Measurements from ENCODE around the gene GALNT9. TPM values are rescaled to one million over a fixed set of nuclear protein-coding genes. Genes with fewer than 3 reads are reported as not detected.
A peak's percentile ranks its signal among the peaks of the same experiment; 100 is the strongest.
"Not testable (repeated sequence)": the region's sequence is repeated elsewhere in the genome, so short reads cannot be mapped to it uniquely, and the experiment has no call there.

The GALNT9 gene
- total RNA-seq, 2 experiments from 2014 or later, result not detected

- H3K4me1 Mint-ChIP-seq, result no peaks in the 10 kb centered on the region
- ChIA-PET POLR2A (no interaction called here), CTCF (no interaction called here)
- no peaks in the 10 kb centered on the region for H3K9me3 Mint-ChIP-seq
- peaks cover 5% of the 10 kb centered on the region for H3K27me3 Mint-ChIP-seq
- no peaks in the 10 kb centered on the region for H3K36me3 Mint-ChIP-seq (ENCODE audit: low read depth)
- DNase-seq, result no peak
- no peak overlapping the region for H3K27ac Mint-ChIP-seq
- H3K4me3 Mint-ChIP-seq, result no peak overlapping the region
Measured at GRCh38 chr12:132229926-132230325, 99.5 kb downstream of the GALNT9 start.

DNA sequence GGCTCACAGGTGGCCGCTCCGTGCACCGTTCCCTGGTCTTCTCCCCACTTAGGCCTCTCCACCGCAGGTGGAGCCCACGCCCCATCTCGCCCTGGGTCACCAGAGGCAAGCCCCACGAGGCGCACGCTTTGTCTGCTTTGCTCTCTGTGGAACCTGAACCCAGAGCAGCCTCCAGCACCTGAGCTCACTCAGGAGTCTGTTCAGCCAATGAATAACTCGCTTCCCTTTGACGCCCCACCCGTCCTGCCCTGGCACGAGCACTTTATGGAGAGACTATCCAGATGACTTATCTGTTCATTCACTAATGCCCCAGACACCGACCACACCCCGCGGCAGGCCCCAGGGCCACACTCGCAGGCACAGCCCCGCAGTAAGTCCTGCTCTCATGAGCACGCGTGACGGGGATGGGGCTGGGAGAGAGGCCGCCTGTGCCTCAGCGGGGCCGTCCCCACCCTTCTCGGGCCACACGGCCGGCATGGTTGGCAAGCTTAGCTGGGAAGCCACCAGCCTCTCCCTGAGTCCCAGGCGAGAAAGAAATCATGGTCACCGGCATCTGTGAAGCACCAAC, 100.1 kb downstream of the GALNT9 start:
- Mint-ChIP-seq H3K4me3 (no peak overlapping the region), H3K36me3 (ENCODE audit: low read depth) (no peaks in the 10 kb centered on the region), H3K27me3 (peaks cover 5% of the 10 kb centered on the region), H3K4me1 (no peaks in the 10 kb centered on the region), H3K27ac (no peak overlapping the region), H3K9me3 (no peaks in the 10 kb centered on the region)
- no peak for DNase-seq
- CTCF ChIA-PET, result no interaction called here
- POLR2A ChIA-PET, result no interaction called here

- Mint-ChIP-seq H3K27ac (no peak overlapping the region), H3K9me3 (no peaks in the 10 kb centered on the region), H3K4me1 (no peaks in the 10 kb centered on the region), H3K4me3 (no peak overlapping the region), H3K36me3 (ENCODE audit: low read depth) (no peaks in the 10 kb centered on the region), H3K27me3 (peaks cover 5% of the 10 kb centered on the region)
- ChIA-PET CTCF (no interaction called here), POLR2A (no interaction called here)
- DNase-seq, result no peak
Measured at GRCh38 chr12:132228476-132229192, 100.8 kb downstream of the GALNT9 start.

DNA sequence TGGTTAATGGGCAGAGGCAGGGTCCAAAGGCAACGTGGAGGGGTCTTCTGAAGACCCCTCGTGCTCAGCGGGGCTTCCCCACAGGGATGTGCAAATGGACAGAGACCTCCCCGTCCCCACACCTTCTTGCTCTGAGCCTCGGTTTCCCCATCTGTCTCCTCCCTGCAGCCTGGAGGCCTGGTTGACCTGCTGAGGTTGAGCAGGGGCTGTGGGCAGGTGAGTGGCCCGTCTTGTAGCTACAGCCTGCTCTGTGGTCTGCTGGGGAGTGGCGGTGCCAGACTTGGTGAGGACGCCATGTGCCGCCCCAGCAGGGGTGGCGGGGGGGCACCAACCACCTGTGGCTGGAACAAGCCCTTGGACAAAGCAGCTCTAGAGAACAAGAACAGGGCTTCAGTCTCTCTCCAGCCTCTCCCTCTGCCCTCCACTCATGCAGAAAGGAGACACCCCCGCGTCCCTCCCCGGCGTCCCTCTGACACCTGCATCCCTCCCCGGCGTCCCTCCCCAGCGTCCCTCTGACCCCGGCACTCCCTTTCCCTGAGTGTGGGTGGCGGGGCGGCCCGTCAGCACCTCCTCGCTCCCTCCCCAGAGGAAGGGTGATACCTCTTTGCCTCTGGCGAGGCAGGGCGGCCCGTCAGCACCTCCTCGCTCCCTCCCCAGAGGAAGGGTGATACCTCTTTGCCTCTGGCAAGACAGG, 101.5 kb downstream of the GALNT9 start:
- Mint-ChIP-seq H3K27ac (no peak overlapping the region), H3K27me3 (peaks cover 5% of the 10 kb centered on the region), H3K36me3 (ENCODE audit: low read depth) (no peaks in the 10 kb centered on the region), H3K9me3 (no peaks in the 10 kb centered on the region), H3K4me3 (no peak overlapping the region), H3K4me1 (no peaks in the 10 kb centered on the region)
- ChIA-PET CTCF (no interaction called here), POLR2A (no interaction called here)
- DNase-seq, result no peak

DNA sequence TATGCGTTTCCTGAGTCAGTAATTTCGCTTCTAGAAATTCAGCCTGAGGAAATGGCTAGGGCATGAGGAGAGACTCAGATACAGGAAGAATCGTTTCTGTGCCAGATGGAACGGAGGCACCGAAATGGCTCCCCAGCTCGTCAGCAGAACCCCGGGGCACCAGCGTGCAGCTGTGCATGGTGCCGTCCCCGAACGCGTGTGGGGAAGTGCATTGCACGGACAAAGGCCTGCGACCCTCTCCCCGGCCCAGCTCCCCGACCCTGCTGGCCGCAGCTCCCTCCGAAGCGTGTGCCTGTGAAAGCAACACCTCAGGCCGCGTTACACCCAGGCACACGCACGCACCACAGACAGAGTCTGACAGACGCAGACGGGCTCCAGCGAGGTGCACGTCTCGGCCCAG, 102.3 kb downstream of the GALNT9 start:
- Mint-ChIP-seq H3K36me3 (ENCODE audit: low read depth) (no peaks in the 10 kb centered on the region), H3K27me3 (peaks cover 10% of the 10 kb centered on the region), H3K4me3 (no peak overlapping the region), H3K9me3 (no peaks in the 10 kb centered on the region), H3K4me1 (peaks cover 5% of the 10 kb centered on the region), H3K27ac (no peak overlapping the region)
- POLR2A ChIA-PET, result no interaction called here
- CTCF ChIA-PET, result no interaction called here
- DNase-seq, result no peak

GRCh38 chr12:132226604-132227003, 102.8 kb downstream of the GALNT9 start:
- ChIA-PET CTCF (no interaction called here), POLR2A (no interaction called here)
- no peak for DNase-seq
- Mint-ChIP-seq H3K4me1 (peaks cover 6% of the 10 kb centered on the region), H3K4me3 (no peak overlapping the region), H3K9me3 (no peaks in the 10 kb centered on the region), H3K27ac (no peak overlapping the region), H3K36me3 (ENCODE audit: low read depth) (no peaks in the 10 kb centered on the region), H3K27me3 (peaks cover 10% of the 10 kb centered on the region)

- Mint-ChIP-seq H3K9me3 (no peaks in the 10 kb centered on the region), H3K4me3 (no peak overlapping the region), H3K36me3 (ENCODE audit: low read depth) (no peaks in the 10 kb centered on the region), H3K4me1 (peaks cover 6% of the 10 kb centered on the region), H3K27ac (no peak overlapping the region), H3K27me3 (peaks cover 12% of the 10 kb centered on the region)
- no peak for DNase-seq
- ChIA-PET POLR2A (no interaction called here), CTCF (no interaction called here)
Measured at GRCh38 chr12:132225214-132225613, 104.2 kb downstream of the GALNT9 start.

GRCh38 chr12:132224484-132224883, 104.9 kb downstream of the GALNT9 start:
- peaks cover 13% of the 10 kb centered on the region for H3K27me3 Mint-ChIP-seq
- H3K4me1 Mint-ChIP-seq, result peaks cover 6% of the 10 kb centered on the region
- ChIA-PET POLR2A (no interaction called here), CTCF (no interaction called here)
- H3K9me3 Mint-ChIP-seq, result no peaks in the 10 kb centered on the region
- no peak overlapping the region for H3K27ac Mint-ChIP-seq
- no peaks in the 10 kb centered on the region for H3K36me3 Mint-ChIP-seq (ENCODE audit: low read depth)
- no peak overlapping the region for H3K4me3 Mint-ChIP-seq
- no peak for DNase-seq

- Mint-ChIP-seq H3K27me3 (peaks cover 8% of the 10 kb centered on the region), H3K4me1 (peaks cover 6% of the 10 kb centered on the region), H3K27ac (no peak overlapping the region), H3K36me3 (ENCODE audit: low read depth) (no peaks in the 10 kb centered on the region), H3K4me3 (no peak overlapping the region), H3K9me3 (no peaks in the 10 kb centered on the region)
- POLR2A ChIA-PET, result no interaction called here
- no peak for DNase-seq
- CTCF ChIA-PET, result no interaction called here
Measured at GRCh38 chr12:132222808-132223173, 106.6 kb downstream of the GALNT9 start.

- ChIA-PET POLR2A (no interaction called here), CTCF (interaction anchor here (1.2 kb wide), 1 partner anchor 68 kb away, joined by 3 read pairs; no protein-coding TSS in a partner anchor)
- H3K27ac Mint-ChIP-seq, result no peak overlapping the region
- DNase-seq, result peak; percentile 60
- H3K4me3 Mint-ChIP-seq, result no peak overlapping the region
- peaks cover 8% of the 10 kb centered on the region for H3K27me3 Mint-ChIP-seq
- H3K9me3 Mint-ChIP-seq, result no peaks in the 10 kb centered on the region
- H3K36me3 Mint-ChIP-seq (ENCODE audit: low read depth), result no peaks in the 10 kb centered on the region
- peaks cover 6% of the 10 kb centered on the region for H3K4me1 Mint-ChIP-seq
Measured at GRCh38 chr12:132222096-132222807, 107.1 kb downstream of the GALNT9 start.

- CTCF ChIA-PET, result interaction anchor here (1.4 kb wide), 1 partner anchor 66 kb away, joined by 7 read pairs; no protein-coding TSS in a partner anchor
- H3K27me3 Mint-ChIP-seq; H3K36me3 Mint-ChIP-seq (ENCODE audit: low read depth); H3K4me1 Mint-ChIP-seq; H3K4me3 Mint-ChIP-seq; H3K27ac Mint-ChIP-seq; DNase-seq; H3K9me3 Mint-ChIP-seq; POLR2A ChIA-PET: not testable (repeated sequence)
Measured at GRCh38 chr12:132219761-132220160, 109.6 kb downstream of the GALNT9 start.

GRCh38 chr12:132219323-132219722, 110.1 kb downstream of the GALNT9 start:
- no peak overlapping the region for H3K4me3 Mint-ChIP-seq
- H3K4me1 Mint-ChIP-seq, result peaks cover 6% of the 10 kb centered on the region
- H3K36me3 Mint-ChIP-seq (ENCODE audit: low read depth), result no peaks in the 10 kb centered on the region
- POLR2A ChIA-PET, result no interaction called here
- CTCF ChIA-PET, result interaction anchor here (0.6 to 1.4 kb wide), 3 partner anchors 66 to 332 kb away, joined by 3 to 7 read pairs (median 3); no protein-coding TSS in a partner anchor
- H3K27me3 Mint-ChIP-seq, result peaks cover 8% of the 10 kb centered on the region
- no peaks in the 10 kb centered on the region for H3K9me3 Mint-ChIP-seq
- DNase-seq, result no peak
- H3K27ac Mint-ChIP-seq, result no peak overlapping the region

GRCh38 chr12:132218915-132219314, 110.5 kb downstream of the GALNT9 start:
- H3K27ac Mint-ChIP-seq, result no peak overlapping the region

More at GRCh38 chr12:132218915-132219314, 110.5 kb downstream of the GALNT9 start:
- DNase-seq, result peak; percentile 46
- ChIA-PET CTCF (interaction anchor here (0.6 to 1.4 kb wide), 3 partner anchors 65 to 332 kb away, joined by 3 to 7 read pairs (median 3); no protein-coding TSS in a partner anchor), POLR2A (no interaction called here)
- peaks cover 8% of the 10 kb centered on the region for H3K27me3 Mint-ChIP-seq
- no peaks in the 10 kb centered on the region for H3K9me3 Mint-ChIP-seq
- no peaks in the 10 kb centered on the region for H3K36me3 Mint-ChIP-seq (ENCODE audit: low read depth)
- H3K4me3 Mint-ChIP-seq, result no peak overlapping the region
- H3K4me1 Mint-ChIP-seq, result peaks cover 6% of the 10 kb centered on the region

Measured in activated CD4-positive, alpha-beta T cell treated with anti-CD3 and anti-CD28 coated beads, Interleukin-2, amount 10 ng/mL, durations not matched to agents 7 days and 5 days (primary cell).